Heart left ventricle (tissue), 13 donors: ENCODE results near the gene RNF180.

Source experiments
- CTCF ChIP-seq, 12 donors: fragments of 200-600 bp; sonication (generic) in 4 of 12; IDR thresholded peaks; one replicate each; pipeline versions ENCODE4 v1.5.0 to v1.8.0; 2018 to 2022; ENCODE audit warnings: antibody characterized with exemption in 12 of 12, mild to moderate bottlenecking in 5 of 12
- POLR2A ChIP-seq, 2 donors: fragments of 450-650 bp; IDR thresholded peaks; one replicate each; pipeline ENCODE4 v1.6.1; 2017; ENCODE audit warnings: antibody characterized with exemption in 2 of 2, mild to moderate bottlenecking in 2 of 2, moderate library complexity in 2 of 2
- donor health status: ischemic (EF 13 %, LVEDD 7.1; RV severe dilation, severe dysfunction).
- donor health status: DM: no; HTN: yes; CAD: no.
- donor health status: DM: no; HTN: no; CAD: no.
- donor health status: ischemic (EF 25% LVEDD 6.9; RV normal size, moderate dysfunction).
- donor health status: ischemic (EF 25% LVEDD 5.7; RV mildly dilated, moderate dysfunction).
- donor health status: ischemic (EF 35%, LVEDD 5.7; RV mildly dilated, moderate dysfunction).
- donor health status: nonischemic (EF 11% LVEDD 7.7; RV severe dilation, severe dysfunction).
- donor health status: DM: yes; HTN: yes; CAD: no.
- donor health status: PGD.
- donor health status: ischemic (EF 29% LVEDD 5.4; RV normal size, mild dysfunction).
- donor health status: nonischemic (EF 23%, LVEDD 6.1; RV moderate dilation, normal function).

GRCh38 chr5:64384765-64385164 is 219.1 kb downstream of the RNF180 start:
- no peak for TF ChIP-seq CTCF (IDR thresholded peaks at IDR 0.05)
- TF ChIP-seq POLR2A (IDR thresholded peaks at IDR 0.05): no peak
